Measurements from ENCODE around the gene MPZL1.
"Not testable (repeated sequence)": the region's sequence is repeated elsewhere in the genome, so short reads cannot be mapped to it uniquely, and the experiment has no call there.

Gene MPZL1

GRCh38 chr1:167812972-167813371 is 91.2 kb downstream of the MPZL1 start:
- no peak for DNase-seq (ENCODE audit: low spot score)

- no peak for DNase-seq (ENCODE audit: low spot score)
Measured at GRCh38 chr1:167815650-167816049, 93.9 kb downstream of the MPZL1 start.

GRCh38 chr1:167819849-167820683 is 98.3 kb downstream of the MPZL1 start:
- peak; percentile 94 for DNase-seq (ENCODE audit: low spot score)

GRCh38 chr1:167820684-167821355 is 99.0 kb downstream of the MPZL1 start:
- no peak for DNase-seq (ENCODE audit: low spot score)

- no peak for DNase-seq (ENCODE audit: low spot score)
Measured at GRCh38 chr1:167821356-167821685, 99.5 kb downstream of the MPZL1 start.

GRCh38 chr1:167821969-167822685 is 100.3 kb downstream of the MPZL1 start:
- peak; percentile 24 for DNase-seq (ENCODE audit: low spot score)

GRCh38 chr1:167824163-167824794 is 102.5 kb downstream of the MPZL1 start:
- DNase-seq (ENCODE audit: low spot score), result no peak

- no peak for DNase-seq (ENCODE audit: low spot score)
Measured at GRCh38 chr1:167825419-167826079, 103.8 kb downstream of the MPZL1 start.

GRCh38 chr1:167826127-167826526 is 104.3 kb downstream of the MPZL1 start:
- no peak for DNase-seq (ENCODE audit: low spot score)

GRCh38 chr1:167829868-167830267 is 108.1 kb downstream of the MPZL1 start:
- DNase-seq (ENCODE audit: low spot score), result no peak

GRCh38 chr1:167830668-167831067 is 108.9 kb downstream of the MPZL1 start:
- not testable (repeated sequence) for DNase-seq (ENCODE audit: low spot score)

- no peak for DNase-seq (ENCODE audit: low spot score)
Measured at GRCh38 chr1:167832693-167833092, 110.9 kb downstream of the MPZL1 start.

GRCh38 chr1:167833904-167834303 is 112.1 kb downstream of the MPZL1 start:
- DNase-seq (ENCODE audit: low spot score), result no peak

- no peak for DNase-seq (ENCODE audit: low spot score)
Measured at GRCh38 chr1:167836197-167836596, 114.4 kb downstream of the MPZL1 start.

GRCh38 chr1:167837326-167837725 is 115.5 kb downstream of the MPZL1 start:
- DNase-seq (ENCODE audit: low spot score), result no peak

GRCh38 chr1:167839009-167839408 is 117.2 kb downstream of the MPZL1 start:
- DNase-seq (ENCODE audit: low spot score), result no peak
